Jurkat, Clone E6-1 (cell line): ENCODE data around the gene SPRYD4.
"Not testable (repeated sequence)": the region's sequence is repeated elsewhere in the genome, so short reads cannot be mapped to it uniquely, and the experiment has no call there.

Experiments
- DNase-seq: peaks from one replicate; pipeline ENCODE4 v3.0.0-alpha.2; 2011; ENCODE audit warnings: low read depth, low spot score
- H3K4me3 ChIP-seq: 2 replicates; pipeline ENCODE4 v1.5.1; 2011; ENCODE audit warnings: mild to moderate bottlenecking, low read length, control low read depth, moderate library complexity

The SPRYD4 gene

GRCh38 chr12:56499879-56500278, 31.5 kb downstream of the SPRYD4 start:
- not testable (repeated sequence) for DNase-seq, H3K4me3 ChIP-seq

GRCh38 chr12:56510786-56511185, 42.4 kb downstream of the SPRYD4 start:
- H3K4me3 ChIP-seq: no peak overlapping the region
- no peak for DNase-seq

- H3K4me3 ChIP-seq, DNase-seq: not testable (repeated sequence)
Measured at GRCh38 chr12:56514014-56514318, 45.6 kb downstream of the SPRYD4 start.

- H3K4me3 ChIP-seq: no peak overlapping the region
- no peak for DNase-seq
Measured at GRCh38 chr12:56517854-56518253, 49.5 kb downstream of the SPRYD4 start.

GRCh38 chr12:56518570-56518969, 50.2 kb downstream of the SPRYD4 start:
- no peak for DNase-seq
- no peak overlapping the region for H3K4me3 ChIP-seq

- no peak for DNase-seq
- no peak overlapping the region for H3K4me3 ChIP-seq
Measured at GRCh38 chr12:56520048-56520447, 51.7 kb downstream of the SPRYD4 start.

GRCh38 chr12:56520506-56520905, 52.1 kb downstream of the SPRYD4 start:
- no peak overlapping the region for H3K4me3 ChIP-seq

GRCh38 chr12:56521209-56521589, 52.8 kb downstream of the SPRYD4 start:
- peak overlapping the region; percentile 55 for H3K4me3 ChIP-seq
- no peak for DNase-seq

More at GRCh38 chr12:56520506-56520905, 52.1 kb downstream of the SPRYD4 start:
- no peak for DNase-seq

- DNase-seq: peak; percentile 79
- peak within 1 kb of the TSS; percentile 55 for H3K4me3 ChIP-seq
Measured at GRCh38 chr12:56521590-56522371, 53.4 kb downstream of the SPRYD4 start, which contains the start of gene RBMS2. TSS of gene RBMS2 (plus strand) at chr12:56521820. CDS start at chr12:56522024, 204 bp downstream.

- H3K4me3 ChIP-seq: peak overlapping the region; percentile 55
- no peak for DNase-seq
Measured at GRCh38 chr12:56522411-56523193, 54.2 kb downstream of the SPRYD4 start.

- no peak overlapping the region for H3K4me3 ChIP-seq
- DNase-seq: no peak
Measured at GRCh38 chr12:56528846-56529245, 60.5 kb downstream of the SPRYD4 start.
